SH-SY5Y (cell line): ENCODE measurements around the gene SEMA4A.

Source experiments
- GATA2 ChIP-seq: IDR thresholded peaks from 2 replicates; pipeline ENCODE4 v1.6.1; 2011; ENCODE audit warnings: mild to moderate bottlenecking, low read depth, low read length
- GATA3 ChIP-seq: IDR thresholded peaks from 2 replicates; pipeline ENCODE4 v1.6.1; 2011; ENCODE audit warnings: low read depth, mild to moderate bottlenecking, low read length, moderate library complexity

DNA sequence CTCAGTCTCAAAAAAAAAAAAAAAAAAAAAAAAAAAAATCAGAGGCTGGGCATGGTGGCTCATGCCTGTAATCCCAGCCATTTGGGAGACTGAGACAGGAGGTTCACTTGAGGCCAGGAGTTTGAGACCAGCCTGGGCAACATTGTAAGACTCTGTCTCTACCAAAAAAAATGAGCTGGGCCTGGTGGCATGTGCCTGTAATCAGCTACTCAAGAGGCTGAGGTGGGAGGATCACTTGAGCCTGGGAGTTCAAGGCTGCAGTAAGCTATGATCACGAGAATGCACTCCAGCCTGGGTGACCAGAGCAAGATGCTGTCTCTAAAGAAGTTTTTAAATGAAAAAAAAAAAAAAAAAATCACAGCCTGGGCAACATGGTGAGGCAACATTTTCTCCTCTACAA lies 10.3 kb downstream of the SEMA4A start:
- TF ChIP-seq GATA2 (no peak), GATA3 (no peak)
